IMR-90 (cell line): ENCODE measurements around the gene ROBO2. TPM values are rescaled to one million over a fixed set of nuclear protein-coding genes. Genes with fewer than 3 reads are reported as not detected.

Source experiments
- ATAC-seq: fragments of 200-7000 bp; cut with Tn5 transposase; 2 replicates; pipeline ENCODE4 v1.9.1; 2020; ENCODE audit warnings: low read depth, mild to moderate bottlenecking, moderate library complexity
- BruUV-seq: library from RNA; stranded (reverse); fragments of 400-500 nt; replicated peaks from 2 replicates; lab custom pipeline; 2021; lab: Mats Ljungman, UMichigan
- CTCF ChIA-PET: fragments of 300-600 bp; formaldehyde crosslinking; extraction: SDS; loops from one replicate; lab custom pipeline; 2021; ENCODE audit warnings: antibody characterized with exemption; lab: Yijun Ruan, JAX
- POLR2A ChIA-PET: fragments of 300-600 bp; sonication (Branson Sonifier 250); formaldehyde crosslinking; loops from one replicate; lab custom pipeline; 2022; ENCODE audit warnings: antibody characterized with exemption; ENCODE audit not compliant: unreplicated experiment; lab: Charles Lee
- DNase-seq: peaks from one replicate; pipeline ENCODE4 v3.0.0; 2013
- H2AFZ ChIP-seq: replicated peaks from 2 replicates; pipeline ENCODE3; 2013; ENCODE audit warnings: low read length, mild to moderate bottlenecking; ENCODE audit not compliant: poor library complexity
- H2AK5ac ChIP-seq: 2 replicates; pipeline ENCODE4 v1.6.1; 2013; ENCODE audit warnings: low read depth, low read length, inconsistent platforms
- H2AK9ac ChIP-seq: replicated peaks from 2 replicates; pipeline ENCODE3; 2013; ENCODE audit warnings: mild to moderate bottlenecking, low read depth, low read length, moderate library complexity; ENCODE audit not compliant: poor library complexity
- H2BK120ac ChIP-seq: 2 replicates; pipeline ENCODE4 v1.6.1; 2013; ENCODE audit warnings: low read depth, low read length, inconsistent platforms
- H2BK15ac ChIP-seq: 3 replicates; pipeline ENCODE4 v1.6.1; 2013; ENCODE audit warnings: low read depth, low read length, inconsistent platforms
- H2BK20ac ChIP-seq: 2 replicates; pipeline ENCODE4 v1.6.1; 2013; ENCODE audit warnings: low read depth, mild to moderate bottlenecking, inconsistent platforms, low read length, moderate library complexity
- H2BK5ac ChIP-seq: 2 replicates; pipeline ENCODE4 v1.6.1; 2013; ENCODE audit warnings: mild to moderate bottlenecking, low read depth, low read length, inconsistent platforms; ENCODE audit not compliant: poor library complexity, severe bottlenecking
- H3K14ac ChIP-seq: replicated peaks from 2 replicates; pipeline ENCODE4 v1.6.1; 2013; ENCODE audit warnings: low read depth, low read length, inconsistent platforms
- H3K18ac ChIP-seq: 2 replicates; pipeline ENCODE4 v1.6.1; 2013; ENCODE audit warnings: low read depth, low read length, control low read depth
- H3K23ac ChIP-seq: 2 replicates; pipeline ENCODE4 v1.6.1; 2013; ENCODE audit warnings: low read depth, low read length, inconsistent platforms
- H3K27ac ChIP-seq: 2 replicates; pipeline ENCODE4 v1.5.1; 2013; ENCODE audit warnings: mild to moderate bottlenecking, control low read depth, low read length; ENCODE audit not compliant: insufficient read depth
- H3K27me3 ChIP-seq: 2 replicates; pipeline ENCODE4 v1.6.1; 2013; ENCODE audit warnings: low read length; ENCODE audit not compliant: control insufficient read depth, insufficient read depth
- H3K36me3 ChIP-seq: 2 replicates; pipeline ENCODE4 v1.6.1; 2013; ENCODE audit warnings: low read length, mixed read lengths; ENCODE audit not compliant: control insufficient read depth, insufficient read depth
- H3K4ac ChIP-seq: 2 replicates; pipeline ENCODE4 v1.6.1; 2013; ENCODE audit warnings: low read depth, low read length, inconsistent platforms
- H3K4me1 ChIP-seq: 2 replicates; pipeline ENCODE4 v1.6.1; 2013; ENCODE audit warnings: low read length, mixed read lengths; ENCODE audit not compliant: control insufficient read depth, insufficient read depth
- H3K4me2 ChIP-seq: 2 replicates; pipeline ENCODE4 v1.6.1; 2013; ENCODE audit warnings: low read depth, mild to moderate bottlenecking, control low read depth, low read length, moderate library complexity
- H3K4me3 ChIP-seq: 2 replicates; pipeline ENCODE4 v1.5.1; 2013; ENCODE audit warnings: low read depth, mild to moderate bottlenecking, control low read depth, low read length, moderate library complexity; ENCODE audit not compliant: insufficient read depth
- H3K56ac ChIP-seq: 2 replicates; pipeline ENCODE4 v1.6.1; 2013; ENCODE audit warnings: low read length, inconsistent platforms; ENCODE audit not compliant: insufficient read depth; ENCODE audit errors: extremely low read depth
- H3K79me1 ChIP-seq, 2 experiments: 2 replicates each; pipeline ENCODE4 v1.6.1; 2013; ENCODE audit warnings: low read length in 2 of 2, inconsistent platforms in 1 of 2, low read depth in 1 of 2
- H3K9ac ChIP-seq: 2 replicates; pipeline ENCODE4 v1.6.1; 2013; ENCODE audit warnings: low read depth, low read length, control low read depth
- H3K9me1 ChIP-seq: 2 replicates; pipeline ENCODE4 v1.6.1; 2013; ENCODE audit warnings: low read length, inconsistent platforms; ENCODE audit not compliant: insufficient read depth
- H3K9me3 ChIP-seq: 2 replicates; pipeline ENCODE4 v1.6.1; 2013; ENCODE audit warnings: low read length; ENCODE audit not compliant: control insufficient read depth, insufficient read depth
- H4K20me1 ChIP-seq: 2 replicates; pipeline ENCODE4 v1.6.1; 2013; ENCODE audit warnings: low read length, inconsistent platforms; ENCODE audit not compliant: insufficient read depth
- H4K5ac ChIP-seq: 2 replicates; pipeline ENCODE4 v1.6.1; 2013; ENCODE audit warnings: mild to moderate bottlenecking, low read depth, low read length, control low read depth
- H4K8ac ChIP-seq, 2 experiments: 2 replicates each; pipeline ENCODE4 v1.6.1; 2013; ENCODE audit warnings: low read depth in 2 of 2, low read length in 2 of 2, control low read depth in 1 of 2, inconsistent platforms in 1 of 2
- H4K91ac ChIP-seq: 2 replicates; pipeline ENCODE4 v1.6.1; 2013; ENCODE audit warnings: low read depth, low read length, inconsistent platforms; ENCODE audit not compliant: insufficient read depth
- BHLHE40 ChIP-seq: fragments of 150-350 bp; IDR thresholded peaks from 2 replicates; pipeline ENCODE4 v1.6.1; 2016; ENCODE audit warnings: mild to moderate bottlenecking, low read depth, low read length
- CEBPB ChIP-seq: IDR thresholded peaks from 2 replicates; pipeline ENCODE4 v1.6.1; 2012; ENCODE audit warnings: low read depth, low read length, improper control_type of control experiment
- CHD1 ChIP-seq: IDR thresholded peaks from 2 replicates; pipeline ENCODE4 v1.6.1; 2012; ENCODE audit warnings: low read depth, low read length, improper control_type of control experiment
- CTCF ChIP-seq: conservative IDR thresholded peaks from 2 replicates; pipeline ENCODE4 v1.5.1; 2012; ENCODE audit warnings: mild to moderate bottlenecking, low read depth, low read length, improper control_type of control experiment
- FOS ChIP-seq: fragments of 150-350 bp; IDR thresholded peaks from 2 replicates; pipeline ENCODE4 v1.6.1; 2016; ENCODE audit warnings: low read depth, low read length
- MAFK ChIP-seq: IDR thresholded peaks from 2 replicates; pipeline ENCODE4 v1.6.1; 2012; ENCODE audit warnings: low read depth, low read length, improper control_type of control experiment
- MAZ ChIP-seq: IDR thresholded peaks from 2 replicates; pipeline ENCODE4 v1.6.1; 2012; ENCODE audit warnings: low read depth, mild to moderate bottlenecking, low read length, improper control_type of control experiment, moderate library complexity, borderline replicate concordance
- MXI1 ChIP-seq: IDR thresholded peaks from 2 replicates; pipeline ENCODE4 v1.6.1; 2012; ENCODE audit warnings: low read depth, mild to moderate bottlenecking, low read length, moderate library complexity, borderline replicate concordance
- NFE2L2 ChIP-seq: fragments of 150-350 bp; IDR thresholded peaks from 2 replicates; pipeline ENCODE4 v1.6.1; 2016; ENCODE audit warnings: low read depth, mild to moderate bottlenecking, low read length
- POLR2A ChIP-seq: IDR thresholded peaks from 2 replicates; pipeline ENCODE4 v1.6.1; 2012; ENCODE audit warnings: mild to moderate bottlenecking, low read depth, low read length
- RAD21 ChIP-seq: IDR thresholded peaks from 2 replicates; pipeline ENCODE4 v1.6.1; 2012; ENCODE audit warnings: low read length, improper control_type of control experiment
- RCOR1 ChIP-seq: IDR thresholded peaks from 2 replicates; pipeline ENCODE4 v1.6.1; 2012; ENCODE audit warnings: mild to moderate bottlenecking, low read length, improper control_type of control experiment; ENCODE audit not compliant: insufficient replicate concordance
- RFX5 ChIP-seq: IDR thresholded peaks from 2 replicates; pipeline ENCODE4 v1.8.0; 2012; ENCODE audit warnings: low read depth, mild to moderate bottlenecking, low read length, moderate library complexity
- SMC3 ChIP-seq: fragments of 150-350 bp; IDR thresholded peaks from 2 replicates; pipeline ENCODE4 v1.6.1; 2016; ENCODE audit warnings: low read depth, mild to moderate bottlenecking, antibody characterized with exemption, low read length, moderate library complexity
- WGBS, 2 experiments: methylation state at CpG; one replicate each; pipeline versions ENCODE4 v1.1.5 to v1.1.7; 2013; ENCODE audit warnings: missing lambda C conversion rate in 2 of 2; ENCODE audit not compliant: insufficient read length in 1 of 2; ENCODE audit errors: extremely low coverage in 2 of 2; 5-methylcytosine and 5-hydroxymethylcytosine counted together
- dilution Hi-C: fragments of 300-500 bp; cut with HindIII; formaldehyde crosslinking; loops from one replicate; pipeline ENCODE4 v1.14.3; 2018; ENCODE audit warnings: low sequenced_read_pairs; ENCODE audit not compliant: unreplicated experiment
- in situ Hi-C: fragments of 300-500 bp; cut with MboI; formaldehyde crosslinking; loops from 3 replicates; pipeline ENCODE4 v1.14.3; 2019; ENCODE audit warnings: low sequenced_read_pairs, inconsistent platforms, mixed read lengths
- intact Hi-C: fragments of 100-400 bp; cut with micrococcal nuclease; formaldehyde crosslinking; loops from 2 replicates; pipeline ENCODE4 v1.10.0; 2022
- polyA plus RNA-seq, 3 experiments: library from polyadenylated mRNA; depleted of rRNA; stranded (reverse); fragments of >200 nt; gene quantifications; 2 replicates each; pipeline ENCODE4 v1.2.3, GENCODE V29; 2012; ENCODE audit warnings: low replicate concordance in 1 of 3
- total RNA-seq: library from RNA; depleted of rRNA; stranded (reverse); fragments of >200 nt; gene quantifications from 2 replicates; pipeline ENCODE4 v1.2.3, GENCODE V29; 2012
- TF ChIP-seq, protein P1 (sequence below): fragments of 150-350 bp; IDR thresholded peaks from 2 replicates; pipeline ENCODE4 v1.6.1; 2016; ENCODE audit warnings: low read depth, mild to moderate bottlenecking, low read length, moderate library complexity, borderline replicate concordance
- TF ChIP-seq, protein P2 (sequence below): fragments of 150-350 bp; IDR thresholded peaks from 2 replicates; pipeline ENCODE4 v1.6.1; 2017; ENCODE audit warnings: mild to moderate bottlenecking, antibody characterized with exemption, low read length, low read depth

ROBO2 gene
- total and polyA plus RNA-seq, 2 of the 4 experiments (the other 2 are of a cell fraction), result 9.3 to 14.5 TPM

GRCh38 chr3:77588863-77589262 lies 549.0 kb downstream of the ROBO2 start:
- no peak overlapping the region for H4K5ac ChIP-seq
- H2BK5ac ChIP-seq, result no peak overlapping the region
- H3K9ac ChIP-seq, result no peak overlapping the region
- no peaks in the 10 kb centered on the region for H3K27me3 ChIP-seq
- H3K23ac ChIP-seq, result no peak overlapping the region
- in situ Hi-C loops (no loop called here), dilution Hi-C loops (no loop called here), intact Hi-C loops (no loop called here)
- no peak for ATAC-seq
- no peak overlapping the region for H3K27ac ChIP-seq
- H3K9me1 ChIP-seq, result no peaks in the 10 kb centered on the region
- no peak overlapping the region for H3K18ac ChIP-seq
- no peak overlapping the region for H4K91ac ChIP-seq
- H3K4me1 ChIP-seq, result no peaks in the 10 kb centered on the region
- no peak for TF ChIP-seq CHD1
- no peak for TF ChIP-seq MXI1
- TF ChIP-seq BHLHE40, result no peak
- TF ChIP-seq MAFK, result no peak
- TF ChIP-seq NFE2L2, result no peak
- no peak for TF ChIP-seq RAD21
- TF ChIP-seq CEBPB, result no peak
- no peak for TF ChIP-seq MAZ
- no peak for TF ChIP-seq SMC3
- TF ChIP-seq POLR2A, result no peak
- TF ChIP-seq, protein P1, sequence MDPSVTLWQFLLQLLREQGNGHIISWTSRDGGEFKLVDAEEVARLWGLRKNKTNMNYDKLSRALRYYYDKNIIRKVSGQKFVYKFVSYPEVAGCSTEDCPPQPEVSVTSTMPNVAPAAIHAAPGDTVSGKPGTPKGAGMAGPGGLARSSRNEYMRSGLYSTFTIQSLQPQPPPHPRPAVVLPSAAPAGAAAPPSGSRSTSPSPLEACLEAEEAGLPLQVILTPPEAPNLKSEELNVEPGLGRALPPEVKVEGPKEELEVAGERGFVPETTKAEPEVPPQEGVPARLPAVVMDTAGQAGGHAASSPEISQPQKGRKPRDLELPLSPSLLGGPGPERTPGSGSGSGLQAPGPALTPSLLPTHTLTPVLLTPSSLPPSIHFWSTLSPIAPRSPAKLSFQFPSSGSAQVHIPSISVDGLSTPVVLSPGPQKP, result no peak
- no peak for TF ChIP-seq RFX5
- TF ChIP-seq FOS, result no peak
- no peak for TF ChIP-seq CTCF
- TF ChIP-seq, protein P2, sequence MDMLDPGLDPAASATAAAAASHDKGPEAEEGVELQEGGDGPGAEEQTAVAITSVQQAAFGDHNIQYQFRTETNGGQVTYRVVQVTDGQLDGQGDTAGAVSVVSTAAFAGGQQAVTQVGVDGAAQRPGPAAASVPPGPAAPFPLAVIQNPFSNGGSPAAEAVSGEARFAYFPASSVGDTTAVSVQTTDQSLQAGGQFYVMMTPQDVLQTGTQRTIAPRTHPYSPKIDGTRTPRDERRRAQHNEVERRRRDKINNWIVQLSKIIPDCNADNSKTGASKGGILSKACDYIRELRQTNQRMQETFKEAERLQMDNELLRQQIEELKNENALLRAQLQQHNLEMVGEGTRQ, result no peak
- no peak for TF ChIP-seq RCOR1
- no peak overlapping the region for H2BK15ac ChIP-seq
- no peak overlapping the region for H2BK120ac ChIP-seq
- CTCF ChIA-PET, result no interaction called here
- H3K4me2 ChIP-seq, result no peak overlapping the region
- no peak overlapping the region for H3K14ac ChIP-seq
- H2AK9ac ChIP-seq, result no peak overlapping the region
- DNase-seq, result no peak
- H3K56ac ChIP-seq, result no peak overlapping the region
- no peak overlapping the region for H3K4ac ChIP-seq
- BruUV-seq, result no TSS peak
- H3K4me3 ChIP-seq, result no peak overlapping the region
- H3K9me3 ChIP-seq, result no peaks in the 10 kb centered on the region
- no CpG with 5 or more reads among the region's 3 CpGs for whole genome bisulfite sequencing, 2 experiments
- H4K8ac ChIP-seq, result no peak overlapping the region
- H3K79me1 ChIP-seq, result no peaks in the 10 kb centered on the region
- no peak overlapping the region for H2AFZ ChIP-seq
- H2BK20ac ChIP-seq, result no peak overlapping the region
- POLR2A ChIA-PET, result no interaction called here
- H2AK5ac ChIP-seq, result no peak overlapping the region
- H4K20me1 ChIP-seq, result no peaks in the 10 kb centered on the region
- no peaks in the 10 kb centered on the region for H3K36me3 ChIP-seq
